IPS-18c (cell line): Measurements from ENCODE around the gene MRTFA.

Source experiments
- H3K4me3 ChIP-seq: 2 replicates; pipeline ENCODE4 v1.7.0; 2013; ENCODE audit warnings: low read depth, mild to moderate bottlenecking, low read length, moderate library complexity; ENCODE audit not compliant: insufficient read depth
- H3K9me3 ChIP-seq: one replicate; pipeline ENCODE4 v1.6.1; 2013; ENCODE audit warnings: mild to moderate bottlenecking, low read length, moderate library complexity; ENCODE audit not compliant: control insufficient read depth, insufficient read depth

MRTFA gene

GRCh38 chr22:40479887-40480538 is 156.5 kb downstream of the MRTFA start:
- Histone ChIP-seq H3K4me3 (no peak overlapping the region), H3K9me3 (peaks cover 2% of the 10 kb centered on the region)

GRCh38 chr22:40479126-40479800 is 157.3 kb downstream of the MRTFA start:
- Histone ChIP-seq H3K4me3 (no peak overlapping the region), H3K9me3 (no peaks in the 10 kb centered on the region)

- H3K4me3 ChIP-seq: no peak overlapping the region
- H3K9me3 ChIP-seq: no peaks in the 10 kb centered on the region
Measured at GRCh38 chr22:40478338-40479125, 158.0 kb downstream of the MRTFA start.

- H3K4me3 ChIP-seq: no peak overlapping the region
- no peaks in the 10 kb centered on the region for H3K9me3 ChIP-seq
Measured at GRCh38 chr22:40477683-40478337, 158.7 kb downstream of the MRTFA start.

GRCh38 chr22:40476341-40476740 is 160.2 kb downstream of the MRTFA start:
- Histone ChIP-seq H3K9me3 (no peaks in the 10 kb centered on the region), H3K4me3 (no peak overlapping the region)

GRCh38 chr22:40473703-40474102 is 162.8 kb downstream of the MRTFA start:
- Histone ChIP-seq H3K4me3 (no peak overlapping the region), H3K9me3 (no peaks in the 10 kb centered on the region)

- no peaks in the 10 kb centered on the region for H3K9me3 ChIP-seq
- H3K4me3 ChIP-seq: no peak overlapping the region
Measured at GRCh38 chr22:40472579-40472978, 163.9 kb downstream of the MRTFA start.

- H3K4me3 ChIP-seq: no peak overlapping the region
- no peaks in the 10 kb centered on the region for H3K9me3 ChIP-seq
Measured at GRCh38 chr22:40472051-40472450, 164.5 kb downstream of the MRTFA start.

- H3K4me3 ChIP-seq: no peak overlapping the region
- H3K9me3 ChIP-seq: no peaks in the 10 kb centered on the region
Measured at GRCh38 chr22:40469181-40469580, 167.3 kb downstream of the MRTFA start.

GRCh38 chr22:40468616-40469015 is 167.9 kb downstream of the MRTFA start:
- no peak overlapping the region for H3K4me3 ChIP-seq
- H3K9me3 ChIP-seq: no peaks in the 10 kb centered on the region

GRCh38 chr22:40466976-40467375 is 169.5 kb downstream of the MRTFA start:
- H3K9me3 ChIP-seq: no peaks in the 10 kb centered on the region
- no peak overlapping the region for H3K4me3 ChIP-seq

- no peaks in the 10 kb centered on the region for H3K9me3 ChIP-seq
- no peak overlapping the region for H3K4me3 ChIP-seq
Measured at GRCh38 chr22:40463683-40464082, 172.8 kb downstream of the MRTFA start.

GRCh38 chr22:40463017-40463631 is 173.4 kb downstream of the MRTFA start:
- H3K4me3 ChIP-seq: no peak overlapping the region
- H3K9me3 ChIP-seq: no peaks in the 10 kb centered on the region

GRCh38 chr22:40462195-40462984 is 174.1 kb downstream of the MRTFA start:
- Histone ChIP-seq H3K9me3 (no peaks in the 10 kb centered on the region), H3K4me3 (no peak overlapping the region)

GRCh38 chr22:40453671-40454070 is 182.8 kb downstream of the MRTFA start:
- Histone ChIP-seq H3K9me3 (no peaks in the 10 kb centered on the region), H3K4me3 (no peak overlapping the region)

- no peak overlapping the region for H3K4me3 ChIP-seq
- H3K9me3 ChIP-seq: no peaks in the 10 kb centered on the region
Measured at GRCh38 chr22:40452730-40453487, 183.6 kb downstream of the MRTFA start.
